Liver (tissue), 3 donors: Measurements from ENCODE around the gene CLEC18A.

Source experiments
- ATF3 ChIP-seq: IDR thresholded peaks from 2 replicates; pipeline ENCODE4 v1.6.1; 2016; ENCODE audit warnings: antibody characterized with exemption
- CTCF ChIP-seq: fragments of 150-350 bp; IDR thresholded peaks from 2 replicates; pipeline ENCODE4 v1.5.1; 2017; ENCODE audit warnings: improper control_type of control experiment, low read depth, low read length; ENCODE audit not compliant: missing input control
- EGR1 ChIP-seq, 2 donors: IDR thresholded peaks; 2 replicates each; pipeline ENCODE4 v1.6.1; 2016 to 2018; ENCODE audit warnings: antibody characterized with exemption in 2 of 2, low read depth in 2 of 2
- JUND ChIP-seq, 2 donors: IDR thresholded peaks; 2 replicates each; pipeline ENCODE4 v1.6.1; 2016; ENCODE audit warnings: antibody characterized with exemption in 2 of 2
- MAX ChIP-seq: IDR thresholded peaks from 2 replicates; pipeline ENCODE4 v1.6.1; 2016; ENCODE audit warnings: antibody characterized with exemption
- RAD21 ChIP-seq, 2 donors: IDR thresholded peaks; 2 replicates each; pipeline ENCODE4 v1.6.1; 2016; ENCODE audit warnings: antibody characterized with exemption in 2 of 2, mild to moderate bottlenecking in 2 of 2
- REST ChIP-seq: IDR thresholded peaks from 2 replicates; pipeline ENCODE4 v1.6.1; 2016; ENCODE audit warnings: antibody characterized with exemption, mild to moderate bottlenecking
- RXRA ChIP-seq, 2 donors: IDR thresholded peaks; 2 replicates each; pipeline ENCODE4 v1.6.1; 2017 to 2018; ENCODE audit warnings: antibody characterized with exemption in 2 of 2, mild to moderate bottlenecking in 1 of 2
- SP1 ChIP-seq: IDR thresholded peaks from 2 replicates; pipeline ENCODE4 v1.6.1; 2018; ENCODE audit warnings: antibody characterized with exemption, mild to moderate bottlenecking
- TAF1 ChIP-seq: conservative IDR thresholded peaks from 2 replicates; pipeline ENCODE4 v1.6.1; 2016; ENCODE audit warnings: antibody characterized with exemption, mild to moderate bottlenecking
- YY1 ChIP-seq: IDR thresholded peaks from 2 replicates; pipeline ENCODE4 v1.6.1; 2016; ENCODE audit warnings: antibody characterized with exemption, mild to moderate bottlenecking
- donor health status: healthy.
- donor health status: healthy.

- TF ChIP-seq ATF3 (no peak), RAD21 (IDR thresholded peaks at IDR 0.05) (no peak), JUND (IDR thresholded peaks at IDR 0.05) (no peak), CTCF (no peak), MAX (no peak), EGR1 (IDR thresholded peaks at IDR 0.05; ENCODE audit: low read depth in 2 of 2) (no peak), REST (no peak), SP1 (no peak), TAF1 (no peak), YY1 (no peak), RXRA (IDR thresholded peaks at IDR 0.05) (no peak)
These were observed 32.9 kb upstream of the CLEC18A start for GRCh38 chr16:69918241-69918640.
